Nasal cavity respiratory epithelium epithelial cell of viscerocranial mucosa (primary cell): ENCODE data around the gene BCAR3. TPM values are rescaled to one million over a fixed set of nuclear protein-coding genes. Genes with fewer than 3 reads are reported as not detected.

Experiments used
- total RNA-seq: library from RNA; depleted of rRNA; stranded (reverse); fragments of >200 nt; gene quantifications from 2 replicates; pipeline ENCODE4 v1.2.3, GENCODE V29; 2014

Gene BCAR3
- 58.1 and 97.4 TPM in 2 replicates for total RNA-seq

DNA sequence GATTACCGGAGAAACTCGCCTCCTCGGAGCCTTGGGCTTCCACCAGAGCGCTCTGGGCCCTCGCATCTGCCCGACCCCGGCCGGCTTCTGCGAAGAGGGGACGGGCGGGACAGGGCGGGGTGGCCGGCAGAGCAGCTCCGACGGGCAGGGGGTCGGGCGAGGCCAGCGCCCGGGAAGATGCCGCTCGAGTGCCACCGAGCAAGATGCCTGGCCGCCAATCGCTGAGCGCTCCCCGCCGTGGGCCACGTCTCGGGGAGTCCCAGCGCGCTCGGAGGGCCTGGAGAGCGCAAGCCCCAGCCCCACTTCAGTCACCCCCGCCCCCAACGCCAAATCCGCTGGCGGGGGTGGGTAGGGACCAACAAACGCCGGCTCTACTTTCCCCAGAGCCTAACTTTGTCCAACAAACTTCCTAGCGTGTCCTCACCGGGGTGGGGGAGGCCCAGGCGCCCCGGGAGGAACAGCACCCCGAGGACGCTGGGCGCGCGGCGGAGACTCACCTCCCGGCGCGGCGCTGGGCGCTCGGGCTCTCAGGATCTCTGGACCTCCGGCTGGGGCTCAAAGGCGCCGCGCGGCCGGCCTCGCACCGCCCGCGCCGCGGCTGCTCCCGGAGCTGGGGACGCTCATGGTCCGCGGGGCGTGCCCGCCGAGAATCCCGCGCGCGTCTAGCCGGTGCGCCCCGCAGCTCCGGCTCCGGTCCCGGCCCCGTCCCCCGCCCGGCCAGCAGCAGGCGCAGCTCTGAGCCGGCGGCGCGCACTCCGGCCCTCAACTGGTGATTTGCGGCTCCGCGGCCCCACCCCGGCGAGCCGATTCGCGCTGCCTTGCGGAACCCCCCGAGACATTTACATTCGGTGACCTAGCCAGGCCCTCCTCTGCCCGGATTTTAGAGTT lies at the start of gene BCAR3:
Gene BCAR3, minus strand, starts transcription at position 737 of the 888 bp plus-strand sequence. CDS start 6,907 bp downstream, outside the sequence.

Other genes with a start within 250 kb of the BCAR3 start
- gene FNBP1L, start 233.7 kb downstream of the BCAR3 start, total RNA-seq: 18.1 and 58.1 TPM in 2 replicates
- gene DNTTIP2, start 197.4 kb upstream of the BCAR3 start, total RNA-seq: 34.2 and 59.6 TPM in 2 replicates
- 8.2 and 38.6 TPM in 2 replicates for gene GCLM, start 227.6 kb upstream of the BCAR3 start, total RNA-seq